Right ventricle myocardium inferior (tissue), 1 donor: ENCODE measurements around the gene VWA8. TPM values are rescaled to one million over a fixed set of nuclear protein-coding genes. Genes with fewer than 3 reads are reported as not detected.
"Not testable (repeated sequence)": the region's sequence is repeated elsewhere in the genome, so short reads cannot be mapped to it uniquely, and the experiment has no call there.

Source experiments
- ATAC-seq: fragments of 200-7000 bp; cut with Tn5 transposase; one replicate; pipeline ENCODE4 v1.9.1; 2020; ENCODE audit warnings: mild to moderate bottlenecking, moderate library complexity
- DNase-seq: peaks from one replicate; pipeline ENCODE4 v3.0.0; 2021; ENCODE audit errors: missing footprints
- intact Hi-C: fragments of 100-400 bp; cut with DNase I; formaldehyde crosslinking; loops from one replicate; pipeline ENCODE4 v1.11.0; 2022
- total RNA-seq: library from RNA; stranded (reverse); fragmentation: NEBNext Ultra II Directional; extraction: Animal tissue kit (Norgen Biotek cat#: 25700); gene quantifications from one replicate; pipeline ENCODE4 v1.2.1, GENCODE V29; 2021
- donor health status: DM: no; HTN: yes; CAD: no; lungs with severe emphysema.

Gene VWA8
- total RNA-seq, 1 donor from 2014 or later = 40.1 TPM

GRCh38 chr13:41548031-41548430 is 412.9 kb downstream of the VWA8 start:
- DNase-seq (no peak), ATAC-seq (no peak)
- intact Hi-C loops = loop anchor here (5.0 to 10.0 kb wide), 2 partner anchors 91 to 97 kb away; partner anchors contain the start of gene RGCC

DNA sequence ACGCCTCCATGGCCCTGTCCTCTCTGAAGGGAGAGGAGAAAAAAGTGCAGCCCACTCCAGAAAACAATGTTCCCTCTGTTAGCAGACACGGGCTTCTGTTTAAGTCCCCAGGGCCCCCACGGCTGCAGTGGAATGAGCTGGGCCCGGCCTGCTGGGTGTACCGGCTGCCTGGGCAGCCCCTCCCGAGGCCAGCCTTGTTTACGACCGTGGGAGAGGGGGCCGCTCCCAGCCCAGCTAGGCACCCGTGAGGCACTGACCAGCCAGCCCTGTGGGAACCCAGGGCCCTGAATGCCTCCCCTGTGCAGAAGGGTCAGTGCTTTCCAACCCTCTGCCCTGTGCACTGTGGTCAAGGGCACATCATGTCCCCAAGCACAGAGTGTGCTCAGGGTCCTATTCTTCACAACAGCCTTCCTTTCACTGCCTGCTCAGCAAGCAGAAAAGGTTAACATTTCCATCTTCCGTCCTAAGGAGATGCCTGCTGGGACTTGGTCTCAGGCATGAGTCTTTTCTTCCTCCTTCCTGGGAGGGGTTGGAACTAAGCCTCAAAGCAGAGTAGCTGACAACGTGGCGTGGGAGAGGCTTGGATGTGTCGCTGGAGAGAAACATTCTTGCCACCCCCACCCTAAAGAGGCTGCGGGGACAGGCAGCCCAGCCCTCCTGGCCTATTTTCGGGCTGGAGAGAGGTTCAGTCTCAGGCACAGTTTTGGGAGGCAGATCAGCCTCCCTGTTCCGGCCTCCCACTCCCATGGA is 413.5 kb downstream of the VWA8 start:
- ATAC-seq (peak; percentile 84), DNase-seq (no peak)
- intact Hi-C loops = loop anchor here (2.0 to 10.0 kb wide), 3 partner anchors 53 to 97 kb away; partner anchors contain the start of gene RGCC

DNA sequence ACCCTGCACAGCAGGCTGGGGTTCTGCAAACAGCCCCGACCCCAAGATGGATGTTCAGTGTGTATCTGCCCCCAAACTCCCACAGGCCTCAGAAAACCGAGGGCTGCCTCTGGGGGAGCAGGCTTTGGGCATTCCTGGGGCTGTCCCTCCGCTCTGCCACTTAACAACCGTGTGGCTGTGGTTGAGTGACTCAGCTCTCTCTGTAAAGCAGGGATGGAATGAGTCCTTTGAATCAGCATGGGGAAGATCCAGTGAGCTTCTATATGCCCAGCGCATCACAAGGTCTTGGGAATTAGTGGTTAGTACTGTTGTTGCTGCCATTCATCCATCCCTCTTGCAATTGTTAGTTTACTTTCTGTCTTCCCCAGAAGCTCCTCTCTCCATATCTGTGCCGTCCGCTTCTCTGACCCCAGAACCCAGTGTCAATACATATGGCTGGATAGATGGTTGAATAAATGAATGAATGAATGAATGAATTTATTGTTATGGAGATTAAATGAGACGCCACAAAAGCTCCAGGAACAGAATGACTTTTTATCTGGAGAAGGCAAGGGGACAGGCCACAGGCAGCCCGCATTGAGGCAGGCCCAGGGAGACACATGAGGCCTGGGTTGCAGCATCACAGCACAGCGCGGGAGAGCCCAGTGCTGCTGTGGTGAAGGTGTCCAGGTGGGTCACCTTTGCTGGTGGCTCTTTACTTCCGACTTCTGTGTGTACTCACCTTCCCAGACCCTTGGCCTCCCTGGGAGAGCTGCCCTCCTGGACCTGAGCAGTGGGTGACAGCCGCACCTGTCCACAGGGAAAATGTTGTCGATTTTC is 414.3 kb downstream of the VWA8 start:
- DNase-seq (no peak), ATAC-seq (no peak)
- intact Hi-C loops = loop anchor here (2.0 to 10.0 kb wide), 3 partner anchors 52 to 98 kb away; partner anchors contain the start of gene RGCC

DNA sequence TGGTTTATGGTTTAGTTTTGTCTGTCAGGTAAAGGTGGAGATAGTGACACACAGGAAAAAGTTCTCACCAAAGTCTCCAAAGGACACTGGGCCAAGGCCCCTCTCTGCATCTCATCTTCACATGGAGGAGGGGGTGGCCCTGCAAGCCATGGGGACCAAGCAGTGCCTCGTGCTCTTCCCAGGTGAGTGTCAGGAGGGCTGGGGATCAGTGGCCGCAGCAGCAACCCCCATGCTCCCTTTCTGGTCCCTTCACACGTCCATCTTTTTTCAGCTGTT is 415.5 kb downstream of the VWA8 start:
- ATAC-seq (no peak), DNase-seq (no peak)
- intact Hi-C loops = loop anchor here (5.0 to 10.0 kb wide), 2 partner anchors 88 to 99 kb away; partner anchors contain the start of gene RGCC

GRCh38 chr13:41543664-41544300 is 417.1 kb downstream of the VWA8 start:
- intact Hi-C loops = loop anchor here (10.0 kb wide), 1 partner anchor 101 kb away; no protein-coding TSS in a partner anchor
- DNase-seq = no peak
- no peak for ATAC-seq

DNA sequence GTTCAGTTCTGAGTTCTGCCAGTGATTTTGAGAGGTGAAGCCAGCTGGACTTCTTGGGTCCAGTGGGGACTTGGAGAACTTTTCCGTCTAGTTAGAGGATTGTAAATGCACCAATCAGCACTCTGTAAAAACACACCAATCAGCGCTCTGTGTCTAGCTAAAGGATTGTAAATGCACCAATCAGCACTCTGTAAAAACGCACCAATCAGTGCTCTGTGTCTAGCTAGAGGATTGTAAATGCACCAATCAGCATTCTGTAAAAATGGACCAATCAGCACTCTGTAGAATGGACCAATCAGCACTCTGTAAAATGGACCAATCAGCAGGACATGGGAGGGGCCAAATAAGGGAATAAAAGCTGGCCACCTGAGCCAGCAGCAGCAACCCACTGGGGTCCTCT is 418.1 kb downstream of the VWA8 start:
- ATAC-seq, DNase-seq: not testable (repeated sequence)
- intact Hi-C loops = loop anchor here (10.0 kb wide), 1 partner anchor 102 kb away; no protein-coding TSS in a partner anchor

- no peak for DNase-seq
- intact Hi-C loops = loop anchor here (10.0 kb wide), 1 partner anchor 103 kb away; no protein-coding TSS in a partner anchor
- ATAC-seq = no peak
Measured at GRCh38 chr13:41542281-41542680, 418.6 kb downstream of the VWA8 start.

DNA sequence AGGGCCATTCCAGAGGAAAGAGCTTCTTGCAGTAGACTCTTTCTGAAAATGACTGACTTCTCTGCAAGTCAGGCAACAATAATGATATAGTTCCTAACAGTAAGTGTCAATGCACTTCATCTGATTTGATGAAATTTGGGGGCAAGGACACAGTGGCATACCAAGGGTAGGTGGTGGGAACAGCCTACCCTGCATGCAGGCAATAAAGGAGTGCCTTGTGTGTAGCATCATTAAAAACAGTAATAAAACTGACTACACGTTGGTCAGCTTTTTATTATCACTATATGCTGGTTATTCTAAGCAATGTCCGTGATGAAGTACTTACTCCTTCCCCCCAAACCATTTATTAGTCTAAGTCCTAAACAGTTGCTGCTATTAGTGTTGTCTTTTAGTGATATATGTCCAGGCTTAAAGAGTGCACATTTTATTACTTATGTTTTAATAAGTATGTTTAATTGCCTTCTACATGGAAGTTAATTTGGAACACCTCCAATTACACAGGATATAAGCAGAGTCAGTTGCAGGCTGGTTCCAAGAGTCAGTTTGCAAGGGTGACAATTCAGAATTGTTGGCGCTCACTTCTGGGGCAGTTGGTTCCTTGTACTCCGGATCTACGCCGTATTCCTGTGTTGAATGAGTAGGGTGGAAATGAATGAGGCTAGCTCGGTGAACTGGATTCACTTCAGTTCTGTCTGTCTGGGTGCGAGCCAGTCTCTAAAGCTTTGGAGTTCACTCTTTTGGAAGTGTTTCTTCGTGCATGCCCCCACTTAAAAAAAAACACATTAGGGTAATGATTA is 419.6 kb downstream of the VWA8 start:
- intact Hi-C loops = loop anchor here (10.0 kb wide), 1 partner anchor 103 kb away; no protein-coding TSS in a partner anchor
- DNase-seq = no peak
- ATAC-seq = no peak

DNA sequence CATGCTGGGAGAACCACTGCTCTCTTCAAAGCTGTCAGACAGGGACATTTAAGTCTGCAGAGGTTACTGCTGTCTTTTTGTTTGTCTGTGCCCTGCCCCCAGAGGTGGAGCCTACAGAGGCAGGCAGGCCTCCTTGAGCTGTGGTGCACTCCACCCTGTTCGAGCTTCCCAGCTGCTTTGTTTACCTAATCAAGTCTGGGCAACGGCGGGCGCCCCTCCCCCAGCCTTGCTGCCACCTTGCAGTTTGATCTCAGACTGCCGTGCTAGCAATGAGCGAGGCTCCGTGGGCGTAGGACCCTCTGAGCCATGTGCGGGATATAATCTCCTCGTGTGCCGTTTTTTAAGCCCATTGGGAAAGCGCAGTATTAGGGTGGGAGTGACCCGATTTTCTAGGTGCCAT is 420.7 kb downstream of the VWA8 start:
- intact Hi-C loops = loop anchor here (10.0 kb wide), 1 partner anchor 105 kb away; no protein-coding TSS in a partner anchor
- not testable (repeated sequence) for ATAC-seq, DNase-seq

- no peak for DNase-seq
- peak; percentile 62 for ATAC-seq
- intact Hi-C loops = no loop called here
Measured at GRCh38 chr13:41533266-41534052, 427.4 kb downstream of the VWA8 start.

DNA sequence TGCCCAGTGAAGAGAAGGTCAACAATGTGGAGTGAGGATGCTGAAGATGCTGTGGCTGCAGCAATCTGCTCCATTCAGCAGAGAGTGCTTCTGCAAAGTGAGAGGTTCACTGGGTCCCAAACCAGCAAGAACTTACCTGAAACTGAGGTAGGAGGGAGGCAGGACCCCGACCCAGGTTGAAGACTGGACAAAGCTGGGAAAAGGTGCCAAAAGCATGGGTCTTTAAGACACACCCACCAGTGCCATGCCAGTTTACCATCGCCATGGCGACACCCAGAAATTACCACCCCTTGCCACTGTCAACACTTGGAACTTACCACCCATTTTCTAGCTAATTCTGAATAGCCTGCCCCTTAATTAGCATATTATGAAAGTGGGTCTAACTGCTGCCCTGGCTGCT is 432.9 kb downstream of the VWA8 start:
- no peak for DNase-seq
- ATAC-seq = no peak
- intact Hi-C loops = no loop called here

GRCh38 chr13:41520660-41521630 is 440.0 kb downstream of the VWA8 start:
- DNase-seq (no peak), ATAC-seq (no peak)
- intact Hi-C loops = no loop called here

- ATAC-seq = no peak
Measured at GRCh38 chr13:41520016-41520659, 440.8 kb downstream of the VWA8 start.

More at GRCh38 chr13:41520016-41520659, 440.8 kb downstream of the VWA8 start:
- no peak for DNase-seq
- intact Hi-C loops = no loop called here
